GM12873 (cell line): Measurements from ENCODE around the gene CCNA2.

Experiments
- CTCF ChIP-seq: IDR thresholded peaks from 2 replicates; pipeline ENCODE4 v1.5.1; 2012; ENCODE audit warnings: low read depth, mild to moderate bottlenecking, moderate library complexity, low read length, control low read depth; ENCODE audit not compliant: insufficient read depth; ENCODE audit errors: missing control alignments

The CCNA2 gene

GRCh38 chr4:121784975-121785374, 38.7 kb downstream of the CCNA2 start:
- no peak for TF ChIP-seq CTCF

GRCh38 chr4:121784401-121784800, 39.3 kb downstream of the CCNA2 start:
- no peak for TF ChIP-seq CTCF

- TF ChIP-seq CTCF, result no peak
These were observed 40.5 kb downstream of the CCNA2 start for GRCh38 chr4:121783210-121783609.

- TF ChIP-seq CTCF, result no peak
These were observed 44.6 kb downstream of the CCNA2 start for GRCh38 chr4:121778991-121779628.

- TF ChIP-seq CTCF, result no peak
These were observed 46.1 kb downstream of the CCNA2 start for GRCh38 chr4:121777625-121778024.

- TF ChIP-seq CTCF, result no peak
These were observed 46.9 kb downstream of the CCNA2 start for GRCh38 chr4:121776610-121777401.

GRCh38 chr4:121773883-121774282, 49.8 kb downstream of the CCNA2 start:
- no peak for TF ChIP-seq CTCF
